ENCODE data around the gene SOS1.

GRCh38 chr2:39022642-39023235 lies 98.1 kb downstream of the SOS1 start:
- TF ChIP-seq EZH2 (IDR thresholded peaks at IDR 0.05; ENCODE audit: insufficient read depth, poor library complexity, severe bottlenecking) (no peak), EZH2phosphoT487 (IDR thresholded peaks at IDR 0.05; ENCODE audit: insufficient read depth, low read depth) (no peak)

Measured in GM23248 (cell line).